Ishikawa (cell line): ENCODE measurements around the gene TMEM63A.

ENCODE experiments used
- CEBPB ChIP-seq: IDR thresholded peaks from 2 replicates; pipeline ENCODE4 v1.6.1; 2012
- EP300 ChIP-seq: IDR thresholded peaks from 2 replicates; pipeline ENCODE4 v1.6.1; 2012; ENCODE audit warnings: borderline replicate concordance
- TAF1 ChIP-seq: IDR thresholded peaks from 2 replicates; pipeline ENCODE4 v1.6.1; 2012; ENCODE audit warnings: low read depth, mild to moderate bottlenecking
- USF1 ChIP-seq: IDR thresholded peaks from 2 replicates; pipeline ENCODE4 v1.6.1; 2012

GRCh38 chr1:225861834-225862580 is 20.2 kb downstream of the TMEM63A start:
- TF ChIP-seq EP300 (no peak), CEBPB (no peak), TAF1 (no peak), USF1 (no peak)
